ENCODE measurements around the gene MAP3K7.
A peak's percentile ranks its signal among the peaks of the same experiment; 100 is the strongest.

The MAP3K7 gene

GRCh38 chr6:90586836-90587638 is at the start of gene MAP3K7:
Gene MAP3K7 (minus strand): TSS chr6:90587072. CDS start chr6:90586883, 189 bp downstream.
- Histone ChIP-seq H3K9me3 (ENCODE audit: low read length) (no peaks in the 10 kb centered on the region), H3K27me3 (ENCODE audit: insufficient read depth, low read length) (no peaks in the 10 kb centered on the region), H3K4me1 (ENCODE audit: insufficient read depth, low read length) (peaks cover 34% of the 10 kb centered on the region), H3K36me3 (ENCODE audit: insufficient read depth, low read length) (no peaks in the 10 kb centered on the region), H2AFZ (ENCODE audit: low read depth, low read length) (peak within 1 kb of the TSS; percentile 65), H3K4me3 (ENCODE audit: low read length) (peak within 1 kb of the TSS; percentile 85)

GRCh38 chr6:90631046-90631445 is 44.2 kb upstream of the MAP3K7 start:
- no peaks in the 10 kb centered on the region for H3K27me3 ChIP-seq (ENCODE audit: insufficient read depth, low read length)
- no peaks in the 10 kb centered on the region for H3K4me1 ChIP-seq (ENCODE audit: insufficient read depth, low read length)
- no peak overlapping the region for H3K4me3 ChIP-seq (ENCODE audit: low read length)
- H2AFZ ChIP-seq (ENCODE audit: low read depth, low read length), result no peak overlapping the region
- no peaks in the 10 kb centered on the region for H3K36me3 ChIP-seq (ENCODE audit: insufficient read depth, low read length)
- no peaks in the 10 kb centered on the region for H3K9me3 ChIP-seq (ENCODE audit: low read length)

GRCh38 chr6:90621581-90621980 is 34.7 kb upstream of the MAP3K7 start:
- Histone ChIP-seq H3K4me3 (ENCODE audit: low read length) (no peak overlapping the region), H3K36me3 (ENCODE audit: insufficient read depth, low read length) (no peaks in the 10 kb centered on the region), H3K4me1 (ENCODE audit: insufficient read depth, low read length) (no peaks in the 10 kb centered on the region), H3K27me3 (ENCODE audit: insufficient read depth, low read length) (peaks cover 7% of the 10 kb centered on the region), H3K9me3 (ENCODE audit: low read length) (no peaks in the 10 kb centered on the region), H2AFZ (ENCODE audit: low read depth, low read length) (no peak overlapping the region)

GRCh38 chr6:90619221-90619620 is 32.3 kb upstream of the MAP3K7 start:
- Histone ChIP-seq H2AFZ (ENCODE audit: low read depth, low read length) (no peak overlapping the region), H3K4me3 (ENCODE audit: low read length) (no peak overlapping the region), H3K36me3 (ENCODE audit: insufficient read depth, low read length) (no peaks in the 10 kb centered on the region), H3K27me3 (ENCODE audit: insufficient read depth, low read length) (peaks cover 13% of the 10 kb centered on the region), H3K9me3 (ENCODE audit: low read length) (no peaks in the 10 kb centered on the region), H3K4me1 (ENCODE audit: insufficient read depth, low read length) (no peaks in the 10 kb centered on the region)

DNA sequence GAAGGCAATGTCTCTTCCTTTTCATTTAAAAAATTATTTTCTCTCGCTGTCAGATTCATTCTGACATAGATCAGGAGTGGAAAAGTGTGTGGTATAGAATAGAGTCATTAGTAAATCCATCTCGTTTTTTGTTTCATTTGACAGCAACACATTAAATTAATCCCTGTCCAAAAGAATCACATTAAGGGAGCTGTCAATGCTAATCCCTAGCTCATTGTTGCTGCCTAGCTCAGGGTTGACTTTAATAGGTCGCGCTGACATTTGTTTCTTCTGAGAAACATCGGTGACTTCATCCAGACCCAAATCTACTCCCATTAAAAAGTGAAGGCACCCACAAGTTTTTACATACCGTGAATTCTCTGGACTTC is 25.4 kb upstream of the MAP3K7 start:
- no peaks in the 10 kb centered on the region for H3K9me3 ChIP-seq (ENCODE audit: low read length)
- peaks cover 11% of the 10 kb centered on the region for H3K4me1 ChIP-seq (ENCODE audit: insufficient read depth, low read length)
- H2AFZ ChIP-seq (ENCODE audit: low read depth, low read length), result no peak overlapping the region
- H3K4me3 ChIP-seq (ENCODE audit: low read length), result no peak overlapping the region
- no peaks in the 10 kb centered on the region for H3K36me3 ChIP-seq (ENCODE audit: insufficient read depth, low read length)
- H3K27me3 ChIP-seq (ENCODE audit: insufficient read depth, low read length), result peaks cover 5% of the 10 kb centered on the region

- no peaks in the 10 kb centered on the region for H3K9me3 ChIP-seq (ENCODE audit: low read length)
- H3K4me1 ChIP-seq (ENCODE audit: insufficient read depth, low read length), result peaks cover 11% of the 10 kb centered on the region
- H2AFZ ChIP-seq (ENCODE audit: low read depth, low read length), result peak overlapping the region; percentile 94
- H3K36me3 ChIP-seq (ENCODE audit: insufficient read depth, low read length), result no peaks in the 10 kb centered on the region
- peaks cover 5% of the 10 kb centered on the region for H3K27me3 ChIP-seq (ENCODE audit: insufficient read depth, low read length)
- peak overlapping the region; percentile 54 for H3K4me3 ChIP-seq (ENCODE audit: low read length)
Measured at GRCh38 chr6:90611543-90612312, 24.9 kb upstream of the MAP3K7 start.

DNA sequence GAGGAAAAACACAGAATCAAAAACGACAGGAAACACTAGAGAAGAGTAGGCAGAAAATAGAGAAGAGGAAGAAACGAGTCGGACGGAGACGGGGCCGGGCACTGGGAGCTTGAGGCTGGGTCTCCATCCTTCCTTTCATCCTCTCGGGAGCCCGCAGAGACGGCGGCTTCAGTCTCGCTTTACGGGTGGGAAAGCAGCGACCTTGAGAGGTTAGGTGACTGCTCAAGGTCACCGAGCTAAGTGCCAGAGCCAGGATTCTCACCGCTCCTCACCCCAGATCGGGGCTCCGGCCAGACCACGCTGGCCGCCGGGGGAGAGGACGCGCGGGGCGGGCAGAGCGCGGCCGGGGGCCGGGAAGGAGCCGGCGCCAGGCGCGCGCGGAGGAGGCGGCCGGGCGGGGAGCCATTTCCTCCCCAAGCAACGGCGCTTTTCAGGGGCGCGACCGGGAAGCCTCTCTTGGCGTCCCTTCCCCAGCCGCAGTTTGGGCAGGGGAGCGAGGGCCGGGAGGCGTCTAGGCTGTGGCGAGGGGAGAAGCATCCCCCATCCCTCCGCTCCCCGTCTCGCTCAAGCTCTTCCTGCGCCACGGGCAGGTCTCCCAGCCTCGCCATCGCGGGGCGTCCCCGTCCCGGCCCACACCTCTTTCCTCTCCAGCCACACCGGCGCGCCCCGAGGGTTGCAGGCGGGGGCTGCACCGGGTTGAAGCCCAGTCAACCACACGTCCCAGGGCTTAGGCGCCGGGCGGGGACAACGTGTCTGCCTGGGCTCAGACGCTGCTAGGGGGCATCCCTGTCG is 24.1 kb upstream of the MAP3K7 start:
- H3K9me3 ChIP-seq (ENCODE audit: low read length), result no peaks in the 10 kb centered on the region
- peak overlapping the region; percentile 94 for H2AFZ ChIP-seq (ENCODE audit: low read depth, low read length)
- no peaks in the 10 kb centered on the region for H3K36me3 ChIP-seq (ENCODE audit: insufficient read depth, low read length)
- H3K27me3 ChIP-seq (ENCODE audit: insufficient read depth, low read length), result peaks cover 2% of the 10 kb centered on the region
- peak overlapping the region; percentile 54 for H3K4me3 ChIP-seq (ENCODE audit: low read length)
- peaks cover 13% of the 10 kb centered on the region for H3K4me1 ChIP-seq (ENCODE audit: insufficient read depth, low read length)

- Histone ChIP-seq H3K27me3 (ENCODE audit: insufficient read depth, low read length) (peaks cover 2% of the 10 kb centered on the region), H2AFZ (ENCODE audit: low read depth, low read length) (peak overlapping the region; percentile 94), H3K4me3 (ENCODE audit: low read length) (peak overlapping the region; percentile 54)
Measured at GRCh38 chr6:90610301-90610750, 23.5 kb upstream of the MAP3K7 start.

DNA sequence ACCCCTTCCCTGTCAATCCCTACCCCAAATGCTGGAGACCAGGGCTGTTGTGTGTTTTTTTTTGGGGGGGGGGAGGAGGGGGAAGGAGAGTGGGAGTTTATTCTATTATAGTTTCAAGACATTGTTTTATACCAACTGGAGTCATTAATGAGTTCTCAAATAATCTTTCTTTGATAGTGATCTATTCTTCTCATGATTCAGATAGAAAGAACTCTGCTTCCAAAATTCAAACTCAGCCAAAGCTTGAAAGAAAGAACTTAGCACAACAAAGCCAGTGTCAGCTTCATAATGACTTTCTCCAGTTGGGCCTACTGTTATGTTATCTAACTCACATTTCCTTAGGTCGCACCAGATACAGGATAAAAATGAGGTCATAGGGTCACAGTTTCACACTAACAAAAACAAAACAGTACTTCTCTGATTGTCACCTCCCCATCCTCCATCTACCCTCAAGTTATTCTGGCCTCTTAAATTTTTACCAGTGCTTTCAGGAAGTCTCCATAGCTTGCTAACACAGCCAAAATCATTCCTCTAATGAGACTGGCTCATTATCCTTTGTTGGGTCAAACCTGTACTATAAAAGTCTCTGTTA is 19.0 kb upstream of the MAP3K7 start:
- no peak overlapping the region for H3K4me3 ChIP-seq (ENCODE audit: low read length)
- no peaks in the 10 kb centered on the region for H3K27me3 ChIP-seq (ENCODE audit: insufficient read depth, low read length)
- H3K4me1 ChIP-seq (ENCODE audit: insufficient read depth, low read length), result peaks cover 14% of the 10 kb centered on the region
- no peaks in the 10 kb centered on the region for H3K36me3 ChIP-seq (ENCODE audit: insufficient read depth, low read length)
- no peak overlapping the region for H2AFZ ChIP-seq (ENCODE audit: low read depth, low read length)
- no peaks in the 10 kb centered on the region for H3K9me3 ChIP-seq (ENCODE audit: low read length)

More at GRCh38 chr6:90610301-90610750, 23.5 kb upstream of the MAP3K7 start:
- H3K4me1 ChIP-seq (ENCODE audit: insufficient read depth, low read length), result peaks cover 14% of the 10 kb centered on the region
- H3K9me3 ChIP-seq (ENCODE audit: low read length), result no peaks in the 10 kb centered on the region
- no peaks in the 10 kb centered on the region for H3K36me3 ChIP-seq (ENCODE audit: insufficient read depth, low read length)

- Histone ChIP-seq H3K4me3 (ENCODE audit: low read length) (no peak overlapping the region), H2AFZ (ENCODE audit: low read depth, low read length) (no peak overlapping the region), H3K27me3 (ENCODE audit: insufficient read depth, low read length) (no peaks in the 10 kb centered on the region)
Measured at GRCh38 chr6:90604546-90604945, 17.7 kb upstream of the MAP3K7 start.

GRCh38 chr6:90599151-90599550 is 12.3 kb upstream of the MAP3K7 start:
- peak overlapping the region; percentile 48 for H2AFZ ChIP-seq (ENCODE audit: low read depth, low read length)
- H3K27me3 ChIP-seq (ENCODE audit: insufficient read depth, low read length), result no peaks in the 10 kb centered on the region
- no peaks in the 10 kb centered on the region for H3K36me3 ChIP-seq (ENCODE audit: insufficient read depth, low read length)
- no peaks in the 10 kb centered on the region for H3K9me3 ChIP-seq (ENCODE audit: low read length)
- no peak overlapping the region for H3K4me3 ChIP-seq (ENCODE audit: low read length)
- peaks cover 44% of the 10 kb centered on the region for H3K4me1 ChIP-seq (ENCODE audit: insufficient read depth, low read length)

More at GRCh38 chr6:90604546-90604945, 17.7 kb upstream of the MAP3K7 start:
- H3K36me3 ChIP-seq (ENCODE audit: insufficient read depth, low read length), result no peaks in the 10 kb centered on the region
- peaks cover 25% of the 10 kb centered on the region for H3K4me1 ChIP-seq (ENCODE audit: insufficient read depth, low read length)
- H3K9me3 ChIP-seq (ENCODE audit: low read length), result no peaks in the 10 kb centered on the region

DNA sequence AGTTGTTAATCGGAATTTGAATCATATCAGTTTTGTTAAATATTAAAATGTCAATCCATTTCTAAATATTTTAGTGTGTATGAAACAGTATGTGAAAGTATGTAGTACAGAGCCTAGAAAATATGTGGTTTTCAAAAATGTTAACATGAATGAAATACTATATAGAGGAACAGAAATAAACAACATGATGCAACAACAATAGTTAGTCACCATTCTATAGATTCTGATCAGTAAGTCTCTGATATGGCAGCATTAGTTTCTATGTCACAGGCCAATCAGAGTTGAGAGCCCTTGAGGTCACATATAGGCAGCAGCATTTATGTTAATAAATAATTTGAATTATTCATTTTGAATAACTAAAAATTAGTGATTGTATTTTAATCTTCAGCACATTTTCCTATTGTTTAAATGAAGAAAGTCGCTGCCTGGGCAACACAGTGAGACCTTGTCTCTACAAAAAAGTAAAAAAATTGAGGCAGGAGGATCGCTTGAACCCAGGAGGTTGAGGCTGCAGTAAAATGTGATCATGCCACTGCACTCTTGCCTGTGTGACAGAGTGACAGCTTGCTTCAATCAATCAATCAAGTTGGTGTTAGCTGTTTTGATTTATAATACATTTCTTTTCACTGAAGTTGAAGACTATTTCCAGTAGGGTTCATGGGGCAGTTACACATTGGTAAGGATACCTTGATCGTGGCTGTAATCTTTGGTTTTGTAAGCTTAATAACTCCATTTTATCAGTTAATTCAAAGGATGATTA is 11.5 kb upstream of the MAP3K7 start:
- Histone ChIP-seq H2AFZ (ENCODE audit: low read depth, low read length) (peak overlapping the region; percentile 48), H3K27me3 (ENCODE audit: insufficient read depth, low read length) (no peaks in the 10 kb centered on the region), H3K9me3 (ENCODE audit: low read length) (no peaks in the 10 kb centered on the region), H3K4me3 (ENCODE audit: low read length) (no peak overlapping the region), H3K4me1 (ENCODE audit: insufficient read depth, low read length) (peaks cover 44% of the 10 kb centered on the region), H3K36me3 (ENCODE audit: insufficient read depth, low read length) (no peaks in the 10 kb centered on the region)
